ENCODE results near the gene UBQLN2. TPM values are rescaled to one million over a fixed set of nuclear protein-coding genes. Genes with fewer than 3 reads are reported as not detected.

The UBQLN2 gene
- total and polyA plus RNA-seq, 4 donors = 12.4 to 84.0 (median 51.6) TPM

- Histone ChIP-seq H3K4me1 (ENCODE audit: control insufficient read depth, insufficient read depth, low read length) (no peaks in the 10 kb centered on the region), H3K36me3 (ENCODE audit: control insufficient read depth, insufficient read depth, low read length) (no peaks in the 10 kb centered on the region), H3K4me3 (ENCODE audit: low read depth, low read length) (no peak overlapping the region), H3K27ac (ENCODE audit: low read depth, low read length) (no peak overlapping the region), H3K9me3 (ENCODE audit: control insufficient read depth, insufficient read depth, low read length) (no peaks in the 10 kb centered on the region), H3K27me3 (ENCODE audit: control insufficient read depth, insufficient read depth, low read length) (peaks cover 3% of the 10 kb centered on the region)
- DNase-seq (ENCODE audit: low read depth in 4 of 6, low spot score in 6 of 6) = no peak
- 100% methylated on average over 2 of the region's 2 CpGs for WGBS (ENCODE audit: insufficient coverage)
Observed at GRCh38 chrX:56615282-56615681, 51.9 kb downstream of the UBQLN2 start.

Other genes with a start within 250 kb of the UBQLN2 start
- 10 to 100 TPM; 13.2 to 17.2 TPM for gene NBDY, start 165.6 kb downstream of the UBQLN2 start, total RNA-seq
- gene NBDY, start 165.6 kb downstream of the UBQLN2 start, polyA plus RNA-seq (ENCODE audit: insufficient read length in 2 of 2) = 100 to 1,000 TPM; 107 to 109 TPM